WTC11 (cell line): Measurements from ENCODE around the gene ZPR1.

Experiments used
- ARID4B ChIP-seq: sonication (generic); formaldehyde crosslinking; IDR thresholded peaks from 2 replicates; pipeline ENCODE4 v1.8.0; 2023; ENCODE audit warnings: missing genetic modification reagents, mild to moderate bottlenecking, borderline replicate concordance
- CREB1 ChIP-seq: sonication (generic); formaldehyde crosslinking; IDR thresholded peaks from 2 replicates; pipeline ENCODE4 v1.8.0; 2023; ENCODE audit warnings: mild to moderate bottlenecking, missing genetic modification reagents
- CREM ChIP-seq: sonication (generic); formaldehyde crosslinking; IDR thresholded peaks from 2 replicates; pipeline ENCODE4 v1.8.1; 2022; ENCODE audit warnings: mild to moderate bottlenecking, missing genetic modification reagents, moderate library complexity
- CTCF ChIP-seq: fragments of 200-600 bp; IDR thresholded peaks from 2 replicates; pipeline ENCODE4 v1.8.0; 2022; ENCODE audit warnings: antibody characterized with exemption
- IRF2 ChIP-seq: sonication (generic); formaldehyde crosslinking; IDR thresholded peaks from 2 replicates; pipeline ENCODE4 v1.8.0; 2022; ENCODE audit warnings: low read depth, missing genetic modification reagents, borderline replicate concordance
- KAT7 ChIP-seq: sonication (generic); formaldehyde crosslinking; IDR thresholded peaks from 2 replicates; pipeline ENCODE4 v1.8.1; 2023; ENCODE audit warnings: missing genetic modification reagents, mild to moderate bottlenecking, borderline replicate concordance
- MAX ChIP-seq: sonication (generic); formaldehyde crosslinking; IDR thresholded peaks from 2 replicates; pipeline ENCODE4 v1.8.0; 2022; ENCODE audit warnings: mild to moderate bottlenecking, missing genetic modification reagents
- MYBL2 ChIP-seq: sonication (generic); formaldehyde crosslinking; IDR thresholded peaks from 2 replicates; pipeline ENCODE4 v1.8.1; 2023; ENCODE audit warnings: mild to moderate bottlenecking, moderate library complexity, missing genetic modification reagents
- NFYB ChIP-seq: sonication (generic); formaldehyde crosslinking; conservative IDR thresholded peaks from 2 replicates; pipeline ENCODE4 v1.8.0; 2022; ENCODE audit warnings: low read depth, missing genetic modification reagents
- SP1 ChIP-seq: sonication (generic); formaldehyde crosslinking; conservative IDR thresholded peaks from 2 replicates; pipeline ENCODE4 v1.8.1; 2022; ENCODE audit warnings: missing genetic modification reagents
- TEAD4 ChIP-seq: sonication (generic); formaldehyde crosslinking; IDR thresholded peaks from 2 replicates; pipeline ENCODE4 v1.8.0; 2022; ENCODE audit warnings: mild to moderate bottlenecking, missing genetic modification reagents
- ZBTB21 ChIP-seq: sonication (generic); formaldehyde crosslinking; IDR thresholded peaks from 2 replicates; pipeline ENCODE4 v1.8.1; 2023; ENCODE audit warnings: mild to moderate bottlenecking, missing genetic modification reagents, borderline replicate concordance
- ZNF138 ChIP-seq: sonication (generic); formaldehyde crosslinking; conservative IDR thresholded peaks from 2 replicates; pipeline ENCODE4 v1.8.1; 2022; ENCODE audit warnings: mild to moderate bottlenecking, moderate library complexity, missing genetic modification reagents
- ZNF232 ChIP-seq: sonication (generic); formaldehyde crosslinking; IDR thresholded peaks from 2 replicates; pipeline ENCODE4 v1.8.0; 2022; ENCODE audit warnings: mild to moderate bottlenecking, missing genetic modification reagents

GRCh38 chr11:116787436-116787785 lies 412 bp downstream of the ZPR1 start:
- TF ChIP-seq CTCF = no peak
- no peak for TF ChIP-seq ZNF138 (CRISPR knock-in tag)
- TF ChIP-seq NFYB (CRISPR knock-in tag) = no peak
- TF ChIP-seq KAT7 = no peak
- no peak for TF ChIP-seq SP1 (CRISPR knock-in tag)
- TF ChIP-seq ZNF232 = no peak
- no peak for TF ChIP-seq CREM (CRISPR knock-in tag)
- no peak for TF ChIP-seq MYBL2 (CRISPR knock-in tag)
- TF ChIP-seq MAX = no peak
- TF ChIP-seq IRF2 = no peak
- TF ChIP-seq ARID4B (CRISPR knock-in tag) = no peak
- no peak for TF ChIP-seq TEAD4 (CRISPR knock-in tag)
- no peak for TF ChIP-seq CREB1
- no peak for TF ChIP-seq ZBTB21 (CRISPR knock-in tag)
